Measurements from ENCODE around the gene BLOC1S4.

The BLOC1S4 gene

GRCh38 chr4:6748286-6748685 is 32.3 kb downstream of the BLOC1S4 start:
- Histone ChIP-seq H4K91ac (ENCODE audit: low read depth, low read length, poor library complexity) (no peak overlapping the region), H3K4me2 (ENCODE audit: insufficient read depth, low read length, poor library complexity, severe bottlenecking) (no peak overlapping the region), H3K4me3 (ENCODE audit: low read length in 2 of 2) (no peak overlapping the region), H3K4ac (ENCODE audit: low read length) (no peak overlapping the region), H3K9me3 (replicated peaks in 1 of 2; ENCODE audit: control insufficient read depth in 2 of 2, insufficient read depth in 1 of 2, low read depth in 1 of 2, low read length in 2 of 2) (no peaks in the 10 kb centered on the region), H3K27ac (replicated peaks; ENCODE audit: low read length) (no peak overlapping the region), H3K79me1 (ENCODE audit: low read depth, low read length) (no peaks in the 10 kb centered on the region), H3K27me3 (ENCODE audit: control insufficient read depth in 3 of 3, insufficient read depth in 3 of 3, low read depth in 1 of 3, low read length in 3 of 3) (peaks cover 0 to 5% (median 0%) of the 10 kb centered on the region in 3 experiments), H2BK12ac (ENCODE audit: low read length) (no peak overlapping the region), H3K18ac (ENCODE audit: low read length) (peak overlapping the region; percentile 83), H2AK5ac (ENCODE audit: low read depth, low read length) (no peak overlapping the region), H3K36me3 (replicated peaks in 1 of 2; ENCODE audit: control insufficient read depth in 2 of 2, insufficient read depth in 2 of 2, low read length in 2 of 2) (no peaks in the 10 kb centered on the region), H2BK120ac (ENCODE audit: low read depth, low read length) (no peak overlapping the region), H3K9ac (ENCODE audit: low read depth, low read length, poor library complexity) (peak overlapping the region; percentile 21), H3K14ac (ENCODE audit: low read length) (no peak overlapping the region), H2BK5ac (ENCODE audit: low read length) (no peak overlapping the region), H3K4me1 (ENCODE audit: control insufficient read depth in 2 of 2, insufficient read depth in 1 of 2, low read depth in 1 of 2, low read length in 2 of 2) (peaks cover 10 to 21% of the 10 kb centered on the region in 2 donors), H2BK15ac (ENCODE audit: low read length) (no peak overlapping the region), H3K23ac (ENCODE audit: low read depth, low read length, poor library complexity) (no peak overlapping the region), H2AFZ (ENCODE audit: low read length) (no peak overlapping the region), H4K8ac (ENCODE audit: low read depth, low read length) (no peak overlapping the region)
- no CpG with 5 or more reads among the region's 9 CpGs for WGBS, 2 donors (ENCODE audit: extremely low coverage in 2 of 2, insufficient read length in 2 of 2, insufficient replicate concordance in 1 of 2)
- DNase-seq (ENCODE audit: low spot score) = no peak

GRCh38 chr4:6749340-6750171 is 33.6 kb downstream of the BLOC1S4 start:
- no CpG with 5 or more reads among the region's 25 CpGs for WGBS, 2 donors (ENCODE audit: extremely low coverage in 2 of 2, insufficient read length in 2 of 2, insufficient replicate concordance in 1 of 2)
- H3K14ac ChIP-seq (ENCODE audit: low read length) = no peak overlapping the region
- no peaks in the 10 kb centered on the region for H3K9me3 ChIP-seq (replicated peaks in 1 of 2; ENCODE audit: control insufficient read depth in 2 of 2, insufficient read depth in 1 of 2, low read depth in 1 of 2, low read length in 2 of 2)
- H3K36me3 ChIP-seq (replicated peaks in 1 of 2; ENCODE audit: control insufficient read depth in 2 of 2, insufficient read depth in 2 of 2, low read length in 2 of 2) = no peaks in the 10 kb centered on the region
- H2BK15ac ChIP-seq (ENCODE audit: low read length) = peak overlapping the region; percentile 93
- no peak overlapping the region for H3K4me3 ChIP-seq (ENCODE audit: low read length in 2 of 2)
- H2AFZ ChIP-seq (ENCODE audit: low read length) = peak overlapping the region; percentile 76
- H3K27ac ChIP-seq (replicated peaks; ENCODE audit: low read length) = no peak overlapping the region
- H3K4me2 ChIP-seq (ENCODE audit: insufficient read depth, low read length, poor library complexity, severe bottlenecking) = no peak overlapping the region
- H3K18ac ChIP-seq (ENCODE audit: low read length) = peak overlapping the region; percentile 77
- peak overlapping the region; percentile 75 for H2BK12ac ChIP-seq (ENCODE audit: low read length)
- H3K23ac ChIP-seq (ENCODE audit: low read depth, low read length, poor library complexity) = peak overlapping the region; percentile 55
- no peaks in the 10 kb centered on the region for H3K79me1 ChIP-seq (ENCODE audit: low read depth, low read length)
- peak overlapping the region; percentile 79 for H2AK5ac ChIP-seq (ENCODE audit: low read depth, low read length)
- peaks cover 13 to 23% of the 10 kb centered on the region in 2 donors for H3K4me1 ChIP-seq (ENCODE audit: control insufficient read depth in 2 of 2, insufficient read depth in 1 of 2, low read depth in 1 of 2, low read length in 2 of 2)
- peaks cover 0 to 5% (median 0%) of the 10 kb centered on the region in 3 experiments for H3K27me3 ChIP-seq (ENCODE audit: control insufficient read depth in 3 of 3, insufficient read depth in 3 of 3, low read depth in 1 of 3, low read length in 3 of 3)
- no peak overlapping the region for H2BK120ac ChIP-seq (ENCODE audit: low read depth, low read length)
- H2BK5ac ChIP-seq (ENCODE audit: low read length) = peak overlapping the region; percentile 29
- DNase-seq (ENCODE audit: low spot score) = no peak
- H3K4ac ChIP-seq (ENCODE audit: low read length) = no peak overlapping the region
- H4K8ac ChIP-seq (ENCODE audit: low read depth, low read length) = peak overlapping the region; percentile 8
- H3K9ac ChIP-seq (ENCODE audit: low read depth, low read length, poor library complexity) = peak overlapping the region; percentile 63
- no peak overlapping the region for H4K91ac ChIP-seq (ENCODE audit: low read depth, low read length, poor library complexity)

GRCh38 chr4:6750286-6751221 is 34.6 kb downstream of the BLOC1S4 start:
- Histone ChIP-seq H3K4me1 (ENCODE audit: control insufficient read depth in 2 of 2, insufficient read depth in 1 of 2, low read depth in 1 of 2, low read length in 2 of 2) (peaks cover 13 to 23% of the 10 kb centered on the region in 2 donors), H3K18ac (ENCODE audit: low read length) (peak overlapping the region; percentile 72), H3K79me1 (ENCODE audit: low read depth, low read length) (peaks cover 2% of the 10 kb centered on the region), H3K4me3 (ENCODE audit: low read length in 2 of 2) (no peak overlapping the region), H3K23ac (ENCODE audit: low read depth, low read length, poor library complexity) (no peak overlapping the region), H4K8ac (ENCODE audit: low read depth, low read length) (no peak overlapping the region), H2BK12ac (ENCODE audit: low read length) (peak overlapping the region; percentile 75), H3K4me2 (ENCODE audit: insufficient read depth, low read length, poor library complexity, severe bottlenecking) (no peak overlapping the region), H2BK5ac (ENCODE audit: low read length) (no peak overlapping the region), H2BK120ac (ENCODE audit: low read depth, low read length) (no peak overlapping the region), H3K9me3 (replicated peaks in 1 of 2; ENCODE audit: control insufficient read depth in 2 of 2, insufficient read depth in 1 of 2, low read depth in 1 of 2, low read length in 2 of 2) (peaks cover 0 to 2% of the 10 kb centered on the region in 2 donors), H3K14ac (ENCODE audit: low read length) (peak overlapping the region; percentile 84), H3K4ac (ENCODE audit: low read length) (no peak overlapping the region), H2AFZ (ENCODE audit: low read length) (no peak overlapping the region), H2BK15ac (ENCODE audit: low read length) (peak overlapping the region; percentile 93), H3K36me3 (replicated peaks in 1 of 2; ENCODE audit: control insufficient read depth in 2 of 2, insufficient read depth in 2 of 2, low read length in 2 of 2) (no peaks in the 10 kb centered on the region), H2AK5ac (ENCODE audit: low read depth, low read length) (peak overlapping the region; percentile 79), H3K27ac (replicated peaks; ENCODE audit: low read length) (no peak overlapping the region), H3K9ac (ENCODE audit: low read depth, low read length, poor library complexity) (no peak overlapping the region), H4K91ac (ENCODE audit: low read depth, low read length, poor library complexity) (no peak overlapping the region), H3K27me3 (ENCODE audit: control insufficient read depth in 3 of 3, insufficient read depth in 3 of 3, low read depth in 1 of 3, low read length in 3 of 3) (peaks cover 0 to 5% (median 0%) of the 10 kb centered on the region in 3 experiments)
- no peak for DNase-seq (ENCODE audit: low spot score)
- WGBS, 2 donors (ENCODE audit: extremely low coverage in 2 of 2, insufficient read length in 2 of 2, insufficient replicate concordance in 1 of 2) = no CpG with 5 or more reads among the region's 23 CpGs

All from neuronal stem cell (in vitro differentiated cells).